HepG2 (cell line): Measurements from ENCODE around the gene KMT2B. TPM values are rescaled to one million over a fixed set of nuclear protein-coding genes. Genes with fewer than 3 reads are reported as not detected.

ENCODE experiments used
- ATAC-seq: fragments of 200-7000 bp; cut with Tn5 transposase; 3 replicates; pipeline ENCODE4 v1.9.1; 2020; ENCODE audit warnings: mild to moderate bottlenecking, moderate library complexity
- BruUV-seq: library from RNA; stranded (reverse); fragments of 400-500 nt; replicated peaks from 2 replicates; lab custom pipeline; 2021; lab: Mats Ljungman, UMichigan
- CTCF ChIA-PET: fragments of 300-600 bp; formaldehyde crosslinking; extraction: SDS; loops from one replicate; lab custom pipeline; 2021; ENCODE audit warnings: low total read pairs, inconsistent platforms, low intra/inter-chr PET ratio; lab: Yijun Ruan, JAX
- POLR2A ChIA-PET: fragments of 350-600 bp; sonication (Branson Sonifier 250); formaldehyde crosslinking; loops from one replicate; lab custom pipeline; 2020; ENCODE audit warnings: antibody characterized with exemption, inconsistent platforms; lab: Yijun Ruan, JAX
- DNase-seq: peaks from one replicate; pipeline ENCODE4 v3.0.0-alpha.2; 2015; ENCODE audit warnings: low spot score
- FAIRE-seq: peaks from 3 replicates; lab custom pipeline; 2011; peaks lifted over from hg19 to GRCh38; lab: Jason Lieb, UNC
- H2AFZ ChIP-seq: one replicate; pipeline ENCODE4 v1.6.1; 2011; ENCODE audit warnings: low read length, inconsistent platforms
- H3K27ac ChIP-seq: fragments of 300-600 bp; 3 replicates; pipeline ENCODE4 v1.8.0; 2011; ENCODE audit warnings: mixed run types, mild to moderate bottlenecking, mixed read lengths, low read length, inconsistent platforms; ENCODE audit not compliant: insufficient read depth; ENCODE audit errors: extremely low read length
- H3K27me3 ChIP-seq, 2 experiments: fragments of 200-600 bp in 1 of 2; 2 replicates in 1 of 2; 3 replicates in 1 of 2; pipeline versions ENCODE4 v1.6.0 to v1.8.0; 2011; ENCODE audit warnings: low read length in 2 of 2, mild to moderate bottlenecking in 2 of 2, moderate library complexity in 2 of 2, inconsistent platforms in 1 of 2; ENCODE audit not compliant: insufficient read depth in 2 of 2, control insufficient read depth in 1 of 2
- H3K36me3 ChIP-seq, 2 experiments: fragments of 200-600 bp in 1 of 2; replicated peaks in 1 of 2; 2 replicates in 1 of 2; 3 replicates in 1 of 2; pipeline versions ENCODE4 v1.5.1 to v1.8.0; 2011; ENCODE audit warnings: low read length in 2 of 2, inconsistent platforms in 1 of 2; ENCODE audit not compliant: insufficient read depth in 2 of 2, control insufficient read depth in 1 of 2
- H3K4me1 ChIP-seq: 2 replicates; pipeline ENCODE4 v1.5.1; 2012; ENCODE audit warnings: low read length, inconsistent platforms; ENCODE audit not compliant: insufficient read depth
- H3K4me2 ChIP-seq: 2 replicates; pipeline ENCODE4 v1.6.0; 2011; ENCODE audit warnings: low read depth, low read length, inconsistent platforms
- H3K4me3 ChIP-seq, 3 experiments: fragments of 200-600 bp in 1 of 3; sonication (generic), shearing (Covaris generic) in 1 of 3; replicated peaks in 1 of 3; 2 replicates each; pipeline ENCODE4 v1.5.1; 2011 to 2016; ENCODE audit warnings: low read length in 3 of 3, inconsistent platforms in 2 of 3, low read depth in 2 of 3, mild to moderate bottlenecking in 2 of 3, control low read depth in 1 of 3, mixed read lengths in 1 of 3; ENCODE audit not compliant: insufficient read depth in 1 of 3
- H3K79me2 ChIP-seq: one replicate; pipeline ENCODE4 v1.6.1; 2011; ENCODE audit warnings: low read length, inconsistent platforms; ENCODE audit not compliant: insufficient read depth
- H3K9ac ChIP-seq: 2 replicates; pipeline ENCODE4 v1.6.0; 2011; ENCODE audit warnings: mild to moderate bottlenecking, low read depth, low read length, inconsistent platforms; ENCODE audit not compliant: insufficient read depth
- H3K9me3 ChIP-seq: 2 replicates; pipeline ENCODE4 v1.5.1; 2012; ENCODE audit warnings: mild to moderate bottlenecking, low read length
- H4K20me1 ChIP-seq: 2 replicates; pipeline ENCODE4 v1.6.0; 2011; ENCODE audit warnings: inconsistent platforms, mild to moderate bottlenecking, low read length, moderate library complexity; ENCODE audit not compliant: insufficient read depth
- AHR ChIP-seq: IDR thresholded peaks from 2 replicates; pipeline ENCODE4 v1.6.1; 2018; ENCODE audit warnings: missing genetic modification reagents, missing compliant biosample characterization
- ARNT2 ChIP-seq: sonication (generic); formaldehyde crosslinking; IDR thresholded peaks from 2 replicates; pipeline ENCODE4 v1.8.0; 2022; ENCODE audit warnings: mild to moderate bottlenecking, low read depth, missing genetic modification reagents, moderate library complexity
- BRD4 ChIP-seq: sonication (generic); formaldehyde crosslinking; IDR thresholded peaks from 2 replicates; pipeline ENCODE4 v1.4.0; 2020; ENCODE audit warnings: missing genetic modification reagents
- KDM6A ChIP-seq: IDR thresholded peaks from 2 replicates; pipeline ENCODE4 v1.6.1; 2016; ENCODE audit warnings: low read depth
- MEIS2 ChIP-seq: sonication (generic); formaldehyde crosslinking; IDR thresholded peaks from 2 replicates; pipeline ENCODE4 v1.9.0; 2021; ENCODE audit warnings: mild to moderate bottlenecking, missing genetic modification reagents
- NCOA2 ChIP-seq: sonication (generic); formaldehyde crosslinking; IDR thresholded peaks from 2 replicates; pipeline ENCODE4 v1.8.0; 2022; ENCODE audit warnings: inconsistent platforms
- NR3C1 ChIP-seq: sonication (generic); formaldehyde crosslinking; IDR thresholded peaks from 2 replicates; pipeline ENCODE4 v1.4.0; 2020; ENCODE audit warnings: missing genetic modification reagents
- PATZ1 ChIP-seq: sonication (generic); formaldehyde crosslinking; IDR thresholded peaks from 2 replicates; pipeline ENCODE4 v1.4.0; 2020; ENCODE audit warnings: missing genetic modification reagents
- PLRG1 ChIP-seq: fragments of 450-650 bp; conservative IDR thresholded peaks from 2 replicates; pipeline ENCODE4 v1.6.1; 2016
- POLR2A ChIP-seq, 2 experiments: IDR thresholded peaks; 2 replicates each; pipeline ENCODE4 v1.6.1; 2011; ENCODE audit warnings: low read depth in 2 of 2, low read length in 2 of 2, mild to moderate bottlenecking in 1 of 2, moderate library complexity in 1 of 2; ENCODE audit not compliant: insufficient read depth in 1 of 2
- SETDB1 ChIP-seq: sonication (generic); formaldehyde crosslinking; IDR thresholded peaks from 2 replicates; pipeline ENCODE4 v1.5.1; 2020; ENCODE audit warnings: missing genetic modification reagents, mild to moderate bottlenecking, borderline replicate concordance
- SUZ12 ChIP-seq: fragments of 150-350 bp; IDR thresholded peaks from 2 replicates; pipeline ENCODE4 v1.6.1; 2014; ENCODE audit warnings: low read depth, low read length
- TEAD3 ChIP-seq: optimal IDR thresholded peaks from 2 replicates; pipeline ENCODE3; 2016; ENCODE audit warnings: borderline replicate concordance
- TOE1 ChIP-seq: sonication (generic); formaldehyde crosslinking; IDR thresholded peaks from 2 replicates; pipeline ENCODE4 v1.4.0; 2020; ENCODE audit warnings: mild to moderate bottlenecking, missing genetic modification reagents
- ZFP90 ChIP-seq: sonication (generic); formaldehyde crosslinking; IDR thresholded peaks from 2 replicates; pipeline ENCODE4 v1.8.0; 2022; ENCODE audit warnings: missing genetic modification reagents, mild to moderate bottlenecking, inconsistent platforms, borderline replicate concordance
- ZNF503 ChIP-seq: sonication (generic); formaldehyde crosslinking; IDR thresholded peaks from 2 replicates; pipeline ENCODE4 v1.4.0; 2020; ENCODE audit warnings: missing genetic modification reagents
- ZNF709 ChIP-seq: sonication (generic); formaldehyde crosslinking; IDR thresholded peaks from 2 replicates; pipeline ENCODE4 v1.5.0; 2020; ENCODE audit warnings: mild to moderate bottlenecking, missing genetic modification reagents
- ZSCAN30 ChIP-seq: sonication (generic); formaldehyde crosslinking; IDR thresholded peaks from 2 replicates; pipeline ENCODE4 v1.5.0; 2020; ENCODE audit warnings: mild to moderate bottlenecking, missing genetic modification reagents
- ZSCAN9 ChIP-seq: IDR thresholded peaks from 2 replicates; pipeline ENCODE4 v1.6.1; 2016; ENCODE audit warnings: borderline replicate concordance
- WGBS: methylation state at CpG from one replicate; pipeline ENCODE4 v1.1.6; 2017; ENCODE audit warnings: low lambda C conversion rate; 5-methylcytosine and 5-hydroxymethylcytosine counted together
- in situ Hi-C: cut with HindIII; loops from 2 replicates; pipeline ENCODE4 v1.10.0; 2017; ENCODE audit warnings: low pct_unique_long_range_greater_than_20kb; ENCODE audit not compliant: extremely low pct_ligation_motif_present
- intact Hi-C: fragments of 100-400 bp; cut with micrococcal nuclease; formaldehyde crosslinking; loops from one replicate; pipeline ENCODE4 v1.10.0; 2022; ENCODE audit not compliant: unreplicated experiment
- polyA plus RNA-seq, 8 experiments: library from polyadenylated mRNA; depleted of rRNA in 3 of 8; stranded (reverse) in 7 of 8; unstranded in 1 of 8; fragments of >200 nt; fragmentation: Illumina TruSeq in 4 of 8; extraction: Trizol in 4 of 8; gene quantifications; 2 replicates each; pipeline versions ENCODE4 v1.2.1 to v1.2.3, GENCODE V29; 2011 to 2016; ENCODE audit warnings: low read depth in 4 of 8, missing spikeins in 1 of 8, mixed read lengths in 1 of 8; ENCODE audit not compliant: insufficient read depth in 1 of 8
- total RNA-seq, 5 experiments: library from RNA; depleted of rRNA; stranded (reverse); fragments of >200 nt; fragmentation: Illumina TruSeq; extraction: Trizol; gene quantifications; 2 replicates each; pipeline ENCODE4 v1.2.3, GENCODE V29; 2016; ENCODE audit warnings: low read depth in 1 of 5
- TF ChIP-seq, protein P1 (sequence below): sonication (generic); formaldehyde crosslinking; IDR thresholded peaks from 2 replicates; pipeline ENCODE4 v1.4.0; 2020; ENCODE audit warnings: missing genetic modification reagents

KMT2B gene
- total and polyA plus RNA-seq, 2 of the 13 experiments (the other 11 are each of a cell fraction or from before 2014, with no cell fraction given): 6.2 to 16.9 TPM

DNA sequence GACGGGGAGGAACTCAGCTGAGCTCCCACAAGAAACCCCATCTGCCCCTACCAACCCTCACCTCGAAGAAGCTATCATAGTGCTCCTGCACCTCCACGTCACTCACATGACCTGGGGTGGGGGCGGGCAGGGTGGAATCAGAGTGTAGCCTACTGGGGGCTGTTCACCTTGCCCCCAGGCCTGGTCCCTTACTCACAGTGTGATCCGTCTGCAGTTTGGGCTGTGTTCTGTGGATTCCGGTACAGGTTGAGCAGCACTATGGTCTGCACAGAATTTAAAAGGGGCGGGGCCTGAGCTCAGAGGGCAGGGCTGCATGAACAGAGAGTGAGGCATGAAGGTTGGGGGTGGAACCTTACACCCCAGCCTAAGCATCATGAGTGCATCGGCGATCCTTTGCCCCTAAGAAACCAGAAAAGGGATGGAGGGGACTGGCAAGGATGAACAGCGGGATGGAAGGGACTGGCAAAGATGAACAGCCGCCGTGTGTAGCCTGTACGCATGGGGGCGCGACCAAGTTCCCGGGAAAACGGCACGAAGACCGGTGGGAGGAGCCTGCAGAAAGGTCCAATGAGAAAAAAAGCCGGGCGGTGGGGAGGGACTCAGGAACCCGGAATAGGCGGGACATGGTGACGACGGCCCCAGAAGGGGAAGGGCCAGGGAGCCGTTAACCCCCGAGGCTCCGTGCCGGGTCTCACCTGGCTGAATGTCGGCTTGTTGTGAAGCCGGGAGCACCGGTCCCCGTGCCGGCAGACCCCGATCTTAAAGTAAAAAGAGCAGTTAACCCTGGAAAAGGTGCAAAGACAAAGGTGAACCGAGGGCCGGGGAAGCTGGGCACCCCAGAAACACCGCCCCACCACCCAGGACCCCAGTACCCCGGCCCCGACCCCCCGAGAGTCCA, 26.9 kb downstream of the KMT2B start:
- H3K4me3 ChIP-seq: peak overlapping the region; percentile 82 to 96 (median 88)
- in situ Hi-C loops: no loop called here
- peak overlapping the region; percentile 94 for H3K27ac ChIP-seq
- ATAC-seq (peak; percentile 44), FAIRE-seq (peak; percentile 44), DNase-seq (peak; percentile 94)
- ChIA-PET POLR2A (interaction anchor here (0.7 to 1.9 kb wide), 11 partner anchors 13 to 234 kb away, joined by 3 to 11 read pairs (median 4); partner anchors contain the start of genes COX6B1, HSPB6 and PROSER3), CTCF (no interaction called here)
- H4K20me1 ChIP-seq: no peaks in the 10 kb centered on the region
- H3K27me3 ChIP-seq: no peaks in the 10 kb centered on the region; a peak in 1 of 5 replicates
- H3K79me2 ChIP-seq: peaks cover 17% of the 10 kb centered on the region
- 9% methylated on average over 39 of the region's 41 CpGs for WGBS
- no peaks in the 10 kb centered on the region for H3K9me3 ChIP-seq
- no peaks in the 10 kb centered on the region for H3K36me3 ChIP-seq
- intact Hi-C loops: loop anchor here (1.0 to 10.0 kb wide), 2 partner anchors 50 to 187 kb away; no protein-coding TSS in a partner anchor
- H2AFZ ChIP-seq: no peak overlapping the region
- H3K9ac ChIP-seq: peak overlapping the region; percentile 84
- peaks cover 50% of the 10 kb centered on the region for H3K4me1 ChIP-seq
- H3K4me2 ChIP-seq: peak overlapping the region; percentile 94
- BruUV-seq: TSS peak; percentile 81
- TF ChIP-seq SETDB1: no peak
- no peak for TF ChIP-seq PLRG1
- TF ChIP-seq KDM6A: no peak
- TF ChIP-seq ZFP90 (CRISPR knock-in tag): 0 out of 2 replicates have a peak, but pooled peaks have one; percentile 62
- 0 out of 2 replicates have a peak, but pooled peaks have one; percentile 32 for TF ChIP-seq BRD4 (CRISPR knock-in tag)
- peak in 1 of 2 experiments; percentile 52; a peak in 1 of 4 replicates for TF ChIP-seq POLR2A (IDR thresholded peaks at IDR 0.05; ENCODE audit: insufficient read depth in 1 of 2, low read depth in 2 of 2, low read length in 2 of 2)
- no peak for TF ChIP-seq TOE1 (CRISPR knock-in tag)
- no peak for TF ChIP-seq TEAD3 (CRISPR knock-in tag)
- TF ChIP-seq NR3C1 (CRISPR knock-in tag): no peak
- no peak for TF ChIP-seq ZNF709 (CRISPR knock-in tag)
- TF ChIP-seq AHR (CRISPR knock-in tag): no peak
- TF ChIP-seq ZSCAN30 (CRISPR knock-in tag): no peak
- peak; percentile 66; the same call in 1 of the 2 replicates for TF ChIP-seq ARNT2 (CRISPR knock-in tag)
- TF ChIP-seq ZSCAN9 (CRISPR knock-in tag): no peak; the same call in 1 of the 2 replicates
- TF ChIP-seq PATZ1: 0 out of 2 replicates have a peak, but pooled peaks have one; percentile 15
- TF ChIP-seq, protein P1, sequence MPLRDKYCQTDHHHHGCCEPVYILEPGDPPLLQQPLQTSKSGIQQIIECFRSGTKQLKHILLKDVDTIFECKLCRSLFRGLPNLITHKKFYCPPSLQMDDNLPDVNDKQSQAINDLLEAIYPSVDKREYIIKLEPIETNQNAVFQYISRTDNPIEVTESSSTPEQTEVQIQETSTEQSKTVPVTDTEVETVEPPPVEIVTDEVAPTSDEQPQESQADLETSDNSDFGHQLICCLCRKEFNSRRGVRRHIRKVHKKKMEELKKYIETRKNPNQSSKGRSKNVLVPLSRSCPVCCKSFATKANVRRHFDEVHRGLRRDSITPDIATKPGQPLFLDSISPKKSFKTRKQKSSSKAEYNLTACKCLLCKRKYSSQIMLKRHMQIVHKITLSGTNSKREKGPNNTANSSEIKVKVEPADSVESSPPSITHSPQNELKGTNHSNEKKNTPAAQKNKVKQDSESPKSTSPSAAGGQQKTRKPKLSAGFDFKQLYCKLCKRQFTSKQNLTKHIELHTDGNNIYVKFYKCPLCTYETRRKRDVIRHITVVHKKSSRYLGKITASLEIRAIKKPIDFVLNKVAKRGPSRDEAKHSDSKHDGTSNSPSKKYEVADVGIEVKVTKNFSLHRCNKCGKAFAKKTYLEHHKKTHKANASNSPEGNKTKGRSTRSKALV (CRISPR knock-in tag): no peak
- TF ChIP-seq MEIS2 (CRISPR knock-in tag): no peak
- 0 out of 2 replicates have a peak, but pooled peaks have one; percentile 7 for TF ChIP-seq NCOA2
- no peak for TF ChIP-seq SUZ12
- TF ChIP-seq ZNF503 (CRISPR knock-in tag): no peak
